ENCODE results near the gene MEGF11. TPM values are rescaled to one million over a fixed set of nuclear protein-coding genes. Genes with fewer than 3 reads are reported as not detected.
"Not testable (repeated sequence)": the region's sequence is repeated elsewhere in the genome, so short reads cannot be mapped to it uniquely, and the experiment has no call there.

MEGF11 gene
- total RNA-seq, 1 donor from 2014 or later, result 0.60 TPM

- H3K27me3 Mint-ChIP-seq, result peaks cover 11% of the 10 kb centered on the region
- TF ChIP-seq, protein P1, sequence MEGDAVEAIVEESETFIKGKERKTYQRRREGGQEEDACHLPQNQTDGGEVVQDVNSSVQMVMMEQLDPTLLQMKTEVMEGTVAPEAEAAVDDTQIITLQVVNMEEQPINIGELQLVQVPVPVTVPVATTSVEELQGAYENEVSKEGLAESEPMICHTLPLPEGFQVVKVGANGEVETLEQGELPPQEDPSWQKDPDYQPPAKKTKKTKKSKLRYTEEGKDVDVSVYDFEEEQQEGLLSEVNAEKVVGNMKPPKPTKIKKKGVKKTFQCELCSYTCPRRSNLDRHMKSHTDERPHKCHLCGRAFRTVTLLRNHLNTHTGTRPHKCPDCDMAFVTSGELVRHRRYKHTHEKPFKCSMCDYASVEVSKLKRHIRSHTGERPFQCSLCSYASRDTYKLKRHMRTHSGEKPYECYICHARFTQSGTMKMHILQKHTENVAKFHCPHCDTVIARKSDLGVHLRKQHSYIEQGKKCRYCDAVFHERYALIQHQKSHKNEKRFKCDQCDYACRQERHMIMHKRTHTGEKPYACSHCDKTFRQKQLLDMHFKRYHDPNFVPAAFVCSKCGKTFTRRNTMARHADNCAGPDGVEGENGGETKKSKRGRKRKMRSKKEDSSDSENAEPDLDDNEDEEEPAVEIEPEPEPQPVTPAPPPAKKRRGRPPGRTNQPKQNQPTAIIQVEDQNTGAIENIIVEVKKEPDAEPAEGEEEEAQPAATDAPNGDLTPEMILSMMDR (IDR thresholded peaks at IDR 0.05; ENCODE audit: unreplicated experiment), result no peak
- H3K9me3 Mint-ChIP-seq (ENCODE audit: low read depth), result no peaks in the 10 kb centered on the region
- H3K4me3 Mint-ChIP-seq (ENCODE audit: low read depth), result no peak overlapping the region
- H3K4me1 Mint-ChIP-seq (ENCODE audit: low read depth), result no peaks in the 10 kb centered on the region
- DNase-seq (ENCODE audit: low spot score, unreplicated experiment), result no peak
- no peaks in the 10 kb centered on the region for H3K36me3 Mint-ChIP-seq (ENCODE audit: insufficient read depth)
- H3K27ac Mint-ChIP-seq, result no peak overlapping the region
These were observed 245.8 kb downstream of the MEGF11 start for GRCh38 chr15:66007663-66008262.

- H3K9me3 Mint-ChIP-seq (ENCODE audit: low read depth), result no peaks in the 10 kb centered on the region
These were observed 246.6 kb downstream of the MEGF11 start for GRCh38 chr15:66006986-66007385.

DNA sequence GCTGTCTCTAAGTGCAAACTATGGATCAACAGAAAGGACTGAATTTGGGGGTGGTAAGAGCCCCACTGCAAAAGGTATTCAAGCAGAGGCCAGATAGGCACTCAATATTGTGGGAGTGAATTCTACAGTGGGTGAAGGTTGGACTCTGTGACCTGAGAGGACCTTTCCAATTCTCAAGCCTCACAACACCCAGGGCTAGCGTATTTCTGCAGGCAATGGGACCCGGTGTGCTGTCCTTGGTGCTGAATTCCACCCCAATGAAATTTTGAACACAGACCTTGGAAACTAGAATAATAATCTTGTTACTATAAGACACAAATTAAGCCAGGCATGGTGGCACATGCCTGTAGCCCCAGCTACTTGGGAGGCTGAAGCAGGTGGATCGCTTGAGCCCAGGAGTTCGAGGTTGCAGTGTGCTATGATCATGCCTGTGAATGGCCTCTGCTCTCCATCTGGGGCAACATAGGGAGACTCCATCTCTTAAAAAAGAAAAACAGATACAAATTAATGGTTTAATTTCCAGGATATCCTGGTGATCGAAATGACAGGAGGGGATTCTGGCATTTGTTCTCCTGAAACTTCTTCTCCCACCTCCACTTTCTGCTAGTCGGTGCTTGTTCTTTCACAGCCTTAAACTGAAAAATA, 248.8 kb downstream of the MEGF11 start:
- H3K27ac Mint-ChIP-seq, result no peak overlapping the region
- DNase-seq (ENCODE audit: low spot score, unreplicated experiment), result peak; percentile 33

More at GRCh38 chr15:66006986-66007385, 246.6 kb downstream of the MEGF11 start:
- Mint-ChIP-seq H3K4me1 (ENCODE audit: low read depth) (no peaks in the 10 kb centered on the region), H3K27ac (no peak overlapping the region), H3K27me3 (peaks cover 16% of the 10 kb centered on the region), H3K36me3 (ENCODE audit: insufficient read depth) (no peaks in the 10 kb centered on the region), H3K4me3 (ENCODE audit: low read depth) (no peak overlapping the region)
- no peak for DNase-seq (ENCODE audit: low spot score, unreplicated experiment)
- TF ChIP-seq, protein P1 (IDR thresholded peaks at IDR 0.05; ENCODE audit: unreplicated experiment), result no peak

DNA sequence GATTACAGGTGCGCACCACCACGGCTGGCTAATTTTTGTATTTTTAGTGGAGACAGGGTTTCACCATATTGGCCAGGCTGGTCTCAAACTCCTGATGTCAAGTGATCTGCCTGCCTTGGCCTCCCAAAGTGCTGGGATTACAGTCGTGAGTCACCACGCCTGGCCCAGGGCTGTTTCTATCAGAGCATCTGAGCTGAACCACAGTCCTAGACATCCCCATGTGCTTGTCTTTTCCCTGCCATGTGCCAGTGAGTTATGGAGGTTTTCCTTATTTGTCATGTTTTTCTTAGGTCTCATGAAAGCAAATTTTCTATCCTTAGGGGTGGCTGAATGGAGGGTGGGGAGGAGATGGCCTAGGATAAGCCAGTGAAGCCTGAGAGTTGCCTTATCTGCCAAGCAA, 250.4 kb downstream of the MEGF11 start:
- not testable (repeated sequence) for DNase-seq (ENCODE audit: low spot score, unreplicated experiment); H3K36me3 Mint-ChIP-seq (ENCODE audit: insufficient read depth); H3K9me3 Mint-ChIP-seq (ENCODE audit: low read depth); H3K27ac Mint-ChIP-seq; H3K4me1 Mint-ChIP-seq (ENCODE audit: low read depth); H3K4me3 Mint-ChIP-seq (ENCODE audit: low read depth)
- H3K27me3 Mint-ChIP-seq, result peaks cover 31% of the 10 kb centered on the region

More for the DNA sequence above, 248.8 kb downstream of the MEGF11 start:
- H3K36me3 Mint-ChIP-seq (ENCODE audit: insufficient read depth), result no peaks in the 10 kb centered on the region
- TF ChIP-seq, protein P1 (IDR thresholded peaks at IDR 0.05; ENCODE audit: unreplicated experiment), result no peak
- peaks cover 31% of the 10 kb centered on the region for H3K27me3 Mint-ChIP-seq
- H3K4me3 Mint-ChIP-seq (ENCODE audit: low read depth), result no peak overlapping the region
- H3K9me3 Mint-ChIP-seq (ENCODE audit: low read depth), result no peaks in the 10 kb centered on the region
- H3K4me1 Mint-ChIP-seq (ENCODE audit: low read depth), result no peaks in the 10 kb centered on the region

GRCh38 chr15:66001717-66002426, 251.7 kb downstream of the MEGF11 start:
- Mint-ChIP-seq H3K4me3 (ENCODE audit: low read depth) (no peak overlapping the region), H3K36me3 (ENCODE audit: insufficient read depth) (no peaks in the 10 kb centered on the region), H3K27me3 (peaks cover 33% of the 10 kb centered on the region), H3K4me1 (ENCODE audit: low read depth) (no peaks in the 10 kb centered on the region), H3K27ac (no peak overlapping the region), H3K9me3 (ENCODE audit: low read depth) (no peaks in the 10 kb centered on the region)
- TF ChIP-seq, protein P1 (IDR thresholded peaks at IDR 0.05; ENCODE audit: unreplicated experiment), result no peak
- DNase-seq (ENCODE audit: low spot score, unreplicated experiment), result no peak
